Measurements from ENCODE around the gene STUB1. TPM values are rescaled to one million over a fixed set of nuclear protein-coding genes. Genes with fewer than 3 reads are reported as not detected.
A peak's percentile ranks its signal among the peaks of the same experiment; 100 is the strongest.

The STUB1 gene
- total RNA-seq, 4 donors from 2014 or later, result 152 to 213 (median 186) TPM

GRCh38 chr16:654034-654433 is 26.2 kb upstream of the STUB1 start:
- no peak overlapping the region for H3K27ac ChIP-seq
- no peaks in the 10 kb centered on the region for H3K27me3 ChIP-seq
- H3K36me3 ChIP-seq, result peaks cover 0 to 74% (median 0%) of the 10 kb centered on the region in 3 donors
- no peak overlapping the region for H3K4me3 ChIP-seq
- H3K9me3 ChIP-seq, result no peaks in the 10 kb centered on the region
- peaks cover 0 to 12% (median 7%) of the 10 kb centered on the region in 4 donors for H3K4me1 ChIP-seq
- no peak for TF ChIP-seq POLR2A (IDR thresholded peaks at IDR 0.05)
- no peak for TF ChIP-seq EP300 (IDR thresholded peaks at IDR 0.05)
- TF ChIP-seq CTCF (IDR thresholded peaks at IDR 0.05), result no peak
- 85 to 88% methylated on average over 12 of the region's 12 CpGs for WGBS, 2 donors
- no peak for DNase-seq (ENCODE audit: low spot score in 2 of 2)

GRCh38 chr16:657487-657886 is 22.7 kb upstream of the STUB1 start:
- WGBS, 2 donors, result 94 to 95% methylated on average over 9 to 15 of the region's 22 CpGs
- H3K36me3 ChIP-seq, result peaks cover 0 to 71% (median 0%) of the 10 kb centered on the region in 3 donors
- H3K27me3 ChIP-seq, result no peaks in the 10 kb centered on the region

GRCh38 chr16:658679-659571 is 21.3 kb upstream of the STUB1 start:
- H3K4me3 ChIP-seq, result no peak overlapping the region
- TF ChIP-seq POLR2A (IDR thresholded peaks at IDR 0.05), result no peak
- no peak for TF ChIP-seq CTCF (IDR thresholded peaks at IDR 0.05)
- no peak for TF ChIP-seq EP300 (IDR thresholded peaks at IDR 0.05)
- no peaks in the 10 kb centered on the region for H3K9me3 ChIP-seq
- H3K27me3 ChIP-seq, result no peaks in the 10 kb centered on the region
- 90 to 91% methylated on average over 27 to 29 of the region's 35 CpGs for WGBS, 2 donors
- no peak for DNase-seq (ENCODE audit: low spot score in 2 of 2)
- peaks cover 0 to 16% (median 14%) of the 10 kb centered on the region in 4 donors for H3K4me1 ChIP-seq
- H3K27ac ChIP-seq, result no peak overlapping the region
- peaks cover 0 to 57% (median 0%) of the 10 kb centered on the region in 3 donors for H3K36me3 ChIP-seq

More at GRCh38 chr16:657487-657886, 22.7 kb upstream of the STUB1 start:
- no peaks in the 10 kb centered on the region for H3K9me3 ChIP-seq
- no peak for TF ChIP-seq POLR2A (IDR thresholded peaks at IDR 0.05)
- TF ChIP-seq CTCF (IDR thresholded peaks at IDR 0.05), result no peak
- TF ChIP-seq EP300 (IDR thresholded peaks at IDR 0.05), result no peak
- no peak overlapping the region for H3K27ac ChIP-seq
- peaks cover 0 to 16% (median 14%) of the 10 kb centered on the region in 4 donors for H3K4me1 ChIP-seq
- DNase-seq (ENCODE audit: low spot score in 2 of 2), result no peak
- no peak overlapping the region for H3K4me3 ChIP-seq

GRCh38 chr16:659618-660017 is 20.6 kb upstream of the STUB1 start:
- Histone ChIP-seq H3K9me3 (no peaks in the 10 kb centered on the region), H3K4me3 (no peak overlapping the region), H3K27ac (peak overlapping the region in 2 of 4 donors; percentile 86 to 90), H3K36me3 (peaks cover 0 to 51% (median 0%) of the 10 kb centered on the region in 3 donors), H3K4me1 (peaks cover 0 to 16% (median 14%) of the 10 kb centered on the region in 4 donors), H3K27me3 (no peaks in the 10 kb centered on the region)
- DNase-seq (ENCODE audit: low spot score in 2 of 2), result no peak
- 69 to 86% methylated on average over 16 of the region's 20 CpGs for WGBS, 2 donors
- TF ChIP-seq CTCF (IDR thresholded peaks at IDR 0.05) (no peak), EP300 (IDR thresholded peaks at IDR 0.05) (no peak), POLR2A (IDR thresholded peaks at IDR 0.05) (no peak)

GRCh38 chr16:660132-660458 is 20.1 kb upstream of the STUB1 start:
- Histone ChIP-seq H3K4me1 (peaks cover 0 to 16% (median 14%) of the 10 kb centered on the region in 4 donors), H3K36me3 (peaks cover 0 to 46% (median 0%) of the 10 kb centered on the region in 3 donors), H3K9me3 (no peaks in the 10 kb centered on the region), H3K27me3 (no peaks in the 10 kb centered on the region), H3K4me3 (peak overlapping the region in 1 of 4 donors; percentile 48), H3K27ac (peak overlapping the region in 3 of 4 donors; percentile 53 to 90 (median 86))
- TF ChIP-seq POLR2A (IDR thresholded peaks at IDR 0.05) (no peak), EP300 (IDR thresholded peaks at IDR 0.05) (no peak), CTCF (IDR thresholded peaks at IDR 0.05) (no peak)
- WGBS, 2 donors, result 58 to 60% methylated on average over 6 of the region's 6 CpGs
- DNase-seq (ENCODE audit: low spot score in 2 of 2), result no peak

Measured in tibial nerve (tissue), 4 donors.